ENCODE results near the gene WDFY2.

GRCh38 chr13:51643882-51644281 is 59.6 kb downstream of the WDFY2 start:
- TF ChIP-seq CTCF (IDR thresholded peaks at IDR 0.05; ENCODE audit: insufficient read depth, low read depth, low read length) = no peak
- no peak for TF ChIP-seq EZH2 (IDR thresholded peaks at IDR 0.05; ENCODE audit: insufficient read depth, low read length)
